ENCODE data around the gene ATP5F1E. TPM values are rescaled to one million over a fixed set of nuclear protein-coding genes. Genes with fewer than 3 reads are reported as not detected.

The ATP5F1E gene
- total RNA-seq, 1 donor from 2014 or later: 73.8 TPM

DNA sequence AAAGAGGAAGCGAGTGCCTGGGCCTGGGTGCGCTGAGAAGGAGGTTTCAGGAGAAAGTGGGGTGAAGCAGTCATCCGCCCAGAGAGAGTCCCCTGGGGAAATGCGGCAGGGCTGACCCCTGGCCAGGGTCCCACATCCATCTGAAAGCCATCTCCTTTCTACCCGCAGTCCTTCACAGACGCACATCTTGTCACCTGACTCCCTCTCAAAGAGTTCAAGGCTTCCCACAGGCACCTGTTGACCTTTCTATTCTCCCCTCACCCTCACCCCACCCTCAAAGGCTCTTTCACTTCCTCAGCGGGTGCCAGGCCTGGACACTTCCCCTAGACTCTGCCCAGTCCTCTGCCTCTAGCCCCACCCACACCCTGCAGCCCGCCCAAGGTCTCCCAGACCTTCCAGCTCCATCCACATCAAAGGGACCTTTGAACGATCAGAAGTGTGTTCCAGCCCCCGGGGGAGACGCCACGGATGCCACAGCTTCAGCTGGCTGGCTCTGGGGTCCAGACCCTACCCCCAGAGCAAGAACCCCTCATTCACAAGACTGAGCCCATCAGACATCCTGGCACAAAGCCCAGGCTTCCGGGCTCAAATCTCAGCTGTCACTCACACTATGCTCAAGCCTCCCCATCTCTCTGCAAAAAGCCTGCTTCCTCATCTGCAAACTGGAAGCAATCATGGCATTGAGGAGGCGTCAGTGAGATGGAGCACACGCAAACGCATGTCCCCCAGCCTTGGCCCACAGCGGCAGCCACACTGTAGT lies 27.2 kb downstream of the ATP5F1E start:
- Histone ChIP-seq H3K9me3 (no peaks in the 10 kb centered on the region), H3K4me3 (peak overlapping the region; percentile 91), H3K27ac (peak overlapping the region; percentile 94), H3K4me1 (peaks cover 55% of the 10 kb centered on the region), H3K27me3 (ENCODE audit: low read depth) (no peaks in the 10 kb centered on the region), H3K36me3 (peaks cover 37% of the 10 kb centered on the region)
- ATAC-seq: peak; percentile 65 to 82
- TF ChIP-seq, protein P1, sequence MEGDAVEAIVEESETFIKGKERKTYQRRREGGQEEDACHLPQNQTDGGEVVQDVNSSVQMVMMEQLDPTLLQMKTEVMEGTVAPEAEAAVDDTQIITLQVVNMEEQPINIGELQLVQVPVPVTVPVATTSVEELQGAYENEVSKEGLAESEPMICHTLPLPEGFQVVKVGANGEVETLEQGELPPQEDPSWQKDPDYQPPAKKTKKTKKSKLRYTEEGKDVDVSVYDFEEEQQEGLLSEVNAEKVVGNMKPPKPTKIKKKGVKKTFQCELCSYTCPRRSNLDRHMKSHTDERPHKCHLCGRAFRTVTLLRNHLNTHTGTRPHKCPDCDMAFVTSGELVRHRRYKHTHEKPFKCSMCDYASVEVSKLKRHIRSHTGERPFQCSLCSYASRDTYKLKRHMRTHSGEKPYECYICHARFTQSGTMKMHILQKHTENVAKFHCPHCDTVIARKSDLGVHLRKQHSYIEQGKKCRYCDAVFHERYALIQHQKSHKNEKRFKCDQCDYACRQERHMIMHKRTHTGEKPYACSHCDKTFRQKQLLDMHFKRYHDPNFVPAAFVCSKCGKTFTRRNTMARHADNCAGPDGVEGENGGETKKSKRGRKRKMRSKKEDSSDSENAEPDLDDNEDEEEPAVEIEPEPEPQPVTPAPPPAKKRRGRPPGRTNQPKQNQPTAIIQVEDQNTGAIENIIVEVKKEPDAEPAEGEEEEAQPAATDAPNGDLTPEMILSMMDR (IDR thresholded peaks at IDR 0.05): no peak
- DNase-seq: peak; percentile 87
- intact Hi-C loops (cut with DNase I): no loop called here

DNA sequence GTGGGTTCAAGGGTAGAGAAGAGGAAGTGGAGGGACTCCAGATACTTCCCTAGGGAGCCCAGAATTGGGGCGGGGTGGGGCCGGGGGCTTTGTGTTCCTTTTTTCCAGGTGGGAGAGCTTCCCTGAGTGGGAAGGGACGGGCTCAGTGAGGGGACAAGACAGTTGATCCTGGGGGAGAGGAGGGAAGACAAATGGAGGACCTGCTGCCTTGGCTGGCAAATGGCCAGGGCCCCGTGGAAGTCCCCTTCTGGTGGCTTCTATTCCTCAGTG lies 27.7 kb downstream of the ATP5F1E start:
- Histone ChIP-seq H3K9me3 (no peaks in the 10 kb centered on the region), H3K4me1 (peaks cover 52% of the 10 kb centered on the region), H3K4me3 (peak overlapping the region; percentile 91), H3K27me3 (ENCODE audit: low read depth) (no peaks in the 10 kb centered on the region), H3K36me3 (peaks cover 40% of the 10 kb centered on the region), H3K27ac (peak overlapping the region; percentile 94)
- TF ChIP-seq, protein P1 (IDR thresholded peaks at IDR 0.05): no peak
- no peak for ATAC-seq
- peak; percentile 84 for DNase-seq
- intact Hi-C loops (cut with DNase I): no loop called here

DNA sequence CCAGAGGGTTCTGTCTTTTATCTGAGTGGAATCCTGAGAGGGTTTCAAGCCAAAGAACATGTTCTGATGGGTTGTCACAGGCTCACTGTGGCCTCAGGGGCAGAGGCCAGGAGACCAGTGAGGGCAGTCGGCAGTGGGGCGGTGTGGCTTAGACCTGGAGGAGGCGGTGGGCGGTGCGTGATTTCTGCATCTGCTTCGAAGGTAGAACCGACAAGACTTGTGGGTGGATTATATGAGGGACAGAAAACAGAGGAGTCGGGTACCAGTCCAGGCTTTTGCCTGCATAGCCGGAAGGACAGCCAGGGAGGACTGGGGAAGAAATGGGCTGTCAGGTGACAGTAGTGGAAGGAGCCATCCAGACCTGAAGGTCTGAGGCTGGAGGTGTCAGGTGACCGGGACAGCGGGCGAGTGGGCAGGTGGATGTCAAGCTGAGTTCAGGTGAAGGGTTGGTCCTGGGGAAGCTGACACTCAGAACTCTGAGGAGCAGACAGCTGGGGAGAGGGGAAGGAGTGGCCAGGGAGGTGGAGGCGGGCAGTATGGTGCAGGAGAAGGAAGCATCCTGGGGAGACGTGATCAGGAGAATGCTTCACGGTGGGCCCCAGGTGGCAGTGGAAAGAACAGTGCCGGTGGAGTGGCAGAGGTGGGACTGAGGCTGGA lies 28.2 kb downstream of the ATP5F1E start:
- intact Hi-C loops (cut with DNase I): no loop called here

DNA sequence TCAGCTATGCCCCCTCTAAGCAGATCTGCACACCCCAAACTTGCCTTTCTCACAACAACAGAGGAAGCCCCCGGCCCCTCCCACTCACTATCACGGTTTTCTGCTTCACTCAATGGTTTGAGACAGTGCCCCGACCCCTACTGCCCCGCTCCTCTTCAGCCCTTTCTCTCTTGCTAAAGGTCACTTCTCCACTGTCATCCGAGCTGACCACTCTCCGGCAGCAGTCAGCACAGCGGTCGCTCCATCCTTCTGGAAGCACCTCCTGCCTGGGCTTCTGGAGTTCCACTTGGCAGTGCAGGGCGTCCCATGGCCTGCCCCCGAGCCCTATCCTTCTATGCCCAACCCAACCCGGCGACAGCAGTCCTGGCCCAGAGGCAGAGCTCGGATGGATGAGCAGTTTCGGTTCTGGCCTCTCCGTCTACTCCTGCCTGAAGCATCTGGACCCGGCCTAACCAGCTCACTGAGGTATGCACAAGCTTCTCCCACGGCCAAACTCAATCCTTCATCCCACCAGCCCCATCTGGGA lies 29.2 kb downstream of the ATP5F1E start:
- intact Hi-C loops (cut with DNase I): no loop called here
- Histone ChIP-seq H3K4me3 (no peak overlapping the region), H3K4me1 (peaks cover 48% of the 10 kb centered on the region), H3K9me3 (no peaks in the 10 kb centered on the region), H3K36me3 (peaks cover 55% of the 10 kb centered on the region), H3K27ac (no peak overlapping the region), H3K27me3 (ENCODE audit: low read depth) (no peaks in the 10 kb centered on the region)
- DNase-seq: no peak
- TF ChIP-seq, protein P1 (IDR thresholded peaks at IDR 0.05): no peak
- no peak for ATAC-seq

More for the DNA sequence above, 28.2 kb downstream of the ATP5F1E start:
- no peak for DNase-seq
- Histone ChIP-seq H3K27ac (peak overlapping the region; percentile 94), H3K27me3 (ENCODE audit: low read depth) (no peaks in the 10 kb centered on the region), H3K9me3 (no peaks in the 10 kb centered on the region), H3K36me3 (peaks cover 45% of the 10 kb centered on the region), H3K4me3 (peak overlapping the region; percentile 91), H3K4me1 (peaks cover 52% of the 10 kb centered on the region)
- TF ChIP-seq, protein P1 (IDR thresholded peaks at IDR 0.05): no peak
- ATAC-seq: no peak

DNA sequence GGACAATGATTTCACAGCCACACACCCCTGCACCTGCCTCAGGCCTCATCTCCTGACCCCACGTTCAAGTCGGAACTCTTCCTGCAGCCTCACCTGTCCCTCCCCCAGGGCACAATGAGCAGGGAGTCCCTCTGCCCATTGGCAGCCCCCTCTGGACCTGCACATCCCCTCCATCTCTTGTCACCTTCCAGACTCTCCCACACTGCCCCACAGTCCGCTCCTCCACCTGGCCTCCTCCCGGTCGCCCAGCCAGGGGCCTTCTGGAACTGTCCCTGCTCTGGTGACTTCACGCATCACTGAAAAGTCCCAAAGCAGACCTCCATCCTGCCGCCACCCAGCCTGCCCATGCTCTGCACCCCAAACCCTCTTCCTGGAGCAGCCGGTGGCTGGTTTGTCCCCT lies 29.7 kb downstream of the ATP5F1E start:
- H3K36me3 ChIP-seq: peaks cover 61% of the 10 kb centered on the region
- TF ChIP-seq, protein P1 (IDR thresholded peaks at IDR 0.05): no peak
- intact Hi-C loops (cut with DNase I): no loop called here
- DNase-seq (no peak), ATAC-seq (no peak)
- no peak overlapping the region for H3K27ac ChIP-seq
- no peaks in the 10 kb centered on the region for H3K9me3 ChIP-seq
- no peaks in the 10 kb centered on the region for H3K27me3 ChIP-seq (ENCODE audit: low read depth)
- peaks cover 43% of the 10 kb centered on the region for H3K4me1 ChIP-seq
- H3K4me3 ChIP-seq: no peak overlapping the region

Data from lower lobe of right lung (tissue), 2 donors.